Neural cell (in vitro differentiated cells): ENCODE data around the gene RAB5B.

Experiments
- EP300 ChIP-seq: fragments of 450-650 bp; conservative IDR thresholded peaks from 2 replicates; pipeline ENCODE4 v1.6.1; 2014; ENCODE audit warnings: antibody characterized with exemption, mild to moderate bottlenecking, moderate library complexity; ENCODE audit not compliant: poor library complexity, severe bottlenecking
- TF ChIP-seq, protein P1 (sequence below): fragments of 450-650 bp; IDR thresholded peaks from 2 replicates; pipeline ENCODE4 v1.5.1; 2014; ENCODE audit warnings: antibody characterized with exemption, mild to moderate bottlenecking, moderate library complexity; ENCODE audit not compliant: poor library complexity, severe bottlenecking

DNA sequence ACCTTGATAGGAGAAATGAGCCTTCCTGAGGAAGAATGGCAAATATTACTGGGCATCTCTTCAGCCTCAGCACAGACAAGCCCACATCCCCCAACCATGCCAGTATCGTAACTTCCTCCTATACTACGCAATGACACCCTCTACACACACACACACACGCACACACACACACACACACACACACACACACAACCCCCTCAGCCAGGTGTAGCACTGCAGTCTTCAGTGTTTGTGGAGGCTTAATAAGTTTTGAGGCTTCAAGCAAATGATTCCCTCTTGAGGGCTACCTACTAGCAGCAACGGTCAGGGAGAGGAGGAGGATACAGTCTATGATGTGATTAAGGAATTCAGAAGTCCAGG, 41.3 kb upstream of the RAB5B start:
- TF ChIP-seq EP300: no peak
- TF ChIP-seq, protein P1, sequence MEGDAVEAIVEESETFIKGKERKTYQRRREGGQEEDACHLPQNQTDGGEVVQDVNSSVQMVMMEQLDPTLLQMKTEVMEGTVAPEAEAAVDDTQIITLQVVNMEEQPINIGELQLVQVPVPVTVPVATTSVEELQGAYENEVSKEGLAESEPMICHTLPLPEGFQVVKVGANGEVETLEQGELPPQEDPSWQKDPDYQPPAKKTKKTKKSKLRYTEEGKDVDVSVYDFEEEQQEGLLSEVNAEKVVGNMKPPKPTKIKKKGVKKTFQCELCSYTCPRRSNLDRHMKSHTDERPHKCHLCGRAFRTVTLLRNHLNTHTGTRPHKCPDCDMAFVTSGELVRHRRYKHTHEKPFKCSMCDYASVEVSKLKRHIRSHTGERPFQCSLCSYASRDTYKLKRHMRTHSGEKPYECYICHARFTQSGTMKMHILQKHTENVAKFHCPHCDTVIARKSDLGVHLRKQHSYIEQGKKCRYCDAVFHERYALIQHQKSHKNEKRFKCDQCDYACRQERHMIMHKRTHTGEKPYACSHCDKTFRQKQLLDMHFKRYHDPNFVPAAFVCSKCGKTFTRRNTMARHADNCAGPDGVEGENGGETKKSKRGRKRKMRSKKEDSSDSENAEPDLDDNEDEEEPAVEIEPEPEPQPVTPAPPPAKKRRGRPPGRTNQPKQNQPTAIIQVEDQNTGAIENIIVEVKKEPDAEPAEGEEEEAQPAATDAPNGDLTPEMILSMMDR: no peak
